Panc1 (cell line): ENCODE measurements around the gene C5AR1.

Source experiments
- CTCF ChIP-seq: fragments of 450-650 bp; IDR thresholded peaks from 2 replicates; pipeline ENCODE4 v1.5.1; 2017; ENCODE audit warnings: mild to moderate bottlenecking
- POLR2AphosphoS5 ChIP-seq: IDR thresholded peaks from 2 replicates; pipeline ENCODE4 v1.6.1; 2012; ENCODE audit warnings: mild to moderate bottlenecking, low read depth, low read length, moderate library complexity

- TF ChIP-seq CTCF (no peak), POLR2AphosphoS5 (no peak)
Measured at GRCh38 chr19:47313754-47314295, 4.2 kb downstream of the C5AR1 start.
